Activated CD4-positive, alpha-beta T cell treated with anti-CD3 and anti-CD28 coated beads for 24 hours (primary cell): Measurements from ENCODE around the gene PHACTR2.
"Not testable (repeated sequence)": the region's sequence is repeated elsewhere in the genome, so short reads cannot be mapped to it uniquely, and the experiment has no call there.

Experiments used
- DNase-seq, 2 donors: peaks; one replicate each; pipeline ENCODE4 v3.0.0-alpha.2; 2020; ENCODE audit warnings: low read depth in 2 of 2

The PHACTR2 gene

DNA sequence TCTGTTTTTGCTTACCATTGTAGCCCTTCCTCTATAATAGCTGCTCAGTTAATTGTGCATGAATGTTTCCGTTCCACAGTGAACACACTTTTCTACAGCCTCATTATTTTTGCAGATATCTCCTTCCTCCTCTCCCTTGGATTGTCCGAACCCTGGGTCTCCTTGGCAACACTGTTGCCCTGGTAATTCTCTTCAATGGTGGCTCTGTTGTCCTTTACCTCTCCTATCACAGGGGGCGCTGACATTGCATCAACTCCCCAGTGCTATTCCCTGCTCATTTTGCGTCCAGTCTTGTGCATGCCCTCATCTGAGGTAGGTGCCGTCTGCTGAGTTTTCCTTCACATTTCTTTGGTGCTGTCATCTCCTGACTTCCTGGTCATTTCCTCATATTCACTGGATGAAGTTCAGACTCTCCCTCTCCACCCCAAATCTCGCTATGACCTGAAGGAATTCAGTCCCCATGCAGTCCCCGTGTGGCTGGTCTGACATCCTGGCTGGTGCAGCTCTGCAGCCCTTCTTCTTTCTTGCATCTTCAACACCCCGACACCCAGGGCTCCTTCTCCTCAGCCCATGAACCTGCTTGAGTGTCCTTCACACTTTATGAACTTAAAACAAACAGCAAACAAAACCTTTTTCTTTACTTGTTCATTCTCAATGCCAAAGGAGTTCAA lies 21.1 kb downstream of the PHACTR2 start:
- DNase-seq, result no peak

DNA sequence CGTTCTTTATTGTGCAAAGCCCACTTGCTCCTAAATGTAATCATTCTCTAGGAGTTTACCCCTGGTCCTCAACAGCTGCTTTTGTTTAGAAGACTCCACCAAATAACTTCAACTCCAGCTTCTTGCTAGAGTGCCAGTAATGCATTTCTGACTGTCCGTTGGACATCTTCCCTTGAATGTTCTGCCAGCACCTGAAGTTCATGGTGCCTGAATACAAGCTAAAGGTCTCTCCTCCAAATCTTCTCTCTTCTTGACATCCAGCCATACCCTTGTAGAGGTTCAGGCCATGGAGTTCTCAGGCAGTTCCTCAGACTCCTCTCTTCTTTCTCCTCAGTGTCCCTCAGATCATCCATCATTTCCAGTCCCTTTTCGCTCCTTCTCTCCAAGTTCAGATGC lies 21.7 kb downstream of the PHACTR2 start:
- DNase-seq, result no peak

DNA sequence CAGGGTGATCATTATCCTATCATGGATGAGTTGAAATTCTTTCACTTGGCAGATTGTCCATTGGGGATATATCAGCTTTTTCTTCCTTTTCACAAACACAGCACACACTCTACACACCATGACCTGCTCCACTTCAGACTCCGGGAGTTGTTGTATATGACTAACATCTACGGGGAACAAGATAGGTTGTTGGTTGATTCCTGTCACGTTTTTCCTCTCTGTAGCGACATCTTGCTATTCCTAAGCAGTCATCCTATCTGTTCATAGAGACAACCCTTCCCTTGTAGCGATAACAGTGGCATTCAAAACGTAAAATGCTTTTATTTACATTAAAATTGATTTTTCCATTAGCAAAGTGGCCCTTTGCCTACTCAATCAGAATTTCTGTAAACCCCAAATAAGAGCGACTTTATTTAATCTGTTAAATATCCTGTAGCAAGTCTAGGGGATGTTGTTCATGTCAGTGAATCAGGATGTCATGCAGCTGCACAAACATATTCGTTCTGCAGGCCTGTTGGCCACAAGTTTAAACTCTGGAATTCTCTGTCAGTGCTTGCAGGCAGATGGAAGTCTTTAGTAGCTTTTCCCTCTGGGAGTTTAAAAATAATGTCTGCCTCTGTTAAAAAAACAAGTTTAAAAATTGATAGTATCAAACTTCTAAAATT lies 23.1 kb downstream of the PHACTR2 start:
- no peak for DNase-seq

DNA sequence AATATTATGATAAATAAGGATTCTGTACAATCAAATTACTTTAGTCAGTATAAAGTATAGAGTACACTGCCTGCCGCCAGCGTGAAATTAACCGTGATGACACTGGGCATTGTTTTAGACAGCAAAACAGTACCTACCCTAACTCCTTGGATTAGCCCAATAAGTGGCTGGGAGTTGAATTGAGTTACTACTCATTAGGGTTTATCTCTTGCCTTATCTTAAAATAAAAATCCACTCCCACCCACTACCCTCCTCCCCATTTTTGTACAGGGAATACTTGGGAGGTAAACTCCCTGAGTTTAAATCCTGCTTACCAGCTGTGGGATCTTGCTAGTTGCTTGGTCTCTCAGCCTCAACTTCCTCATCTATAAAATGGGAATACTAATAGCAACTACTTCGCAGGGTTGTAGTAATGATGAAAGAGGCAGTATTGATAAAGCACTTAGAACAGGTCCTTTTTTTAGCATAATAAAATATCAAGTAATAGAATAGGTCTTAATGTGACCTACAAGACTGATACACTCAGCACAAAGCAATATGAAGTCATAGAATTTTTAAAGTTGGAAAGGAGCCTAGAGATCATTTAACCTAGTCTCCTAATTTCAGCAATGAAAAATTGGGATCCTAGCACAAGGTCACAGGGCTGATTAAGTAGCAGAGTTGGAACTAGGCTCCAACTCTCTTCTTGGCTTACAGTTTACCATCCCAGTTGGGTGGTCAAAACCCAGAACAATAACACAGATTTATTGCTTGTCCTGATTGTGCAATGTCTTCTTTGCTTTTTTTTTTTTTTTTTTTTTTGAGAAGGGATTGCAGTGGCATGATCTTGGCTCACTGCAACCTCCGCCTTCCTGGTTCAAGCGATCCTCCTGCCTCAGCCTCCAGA lies 23.8 kb downstream of the PHACTR2 start:
- DNase-seq, result no peak

DNA sequence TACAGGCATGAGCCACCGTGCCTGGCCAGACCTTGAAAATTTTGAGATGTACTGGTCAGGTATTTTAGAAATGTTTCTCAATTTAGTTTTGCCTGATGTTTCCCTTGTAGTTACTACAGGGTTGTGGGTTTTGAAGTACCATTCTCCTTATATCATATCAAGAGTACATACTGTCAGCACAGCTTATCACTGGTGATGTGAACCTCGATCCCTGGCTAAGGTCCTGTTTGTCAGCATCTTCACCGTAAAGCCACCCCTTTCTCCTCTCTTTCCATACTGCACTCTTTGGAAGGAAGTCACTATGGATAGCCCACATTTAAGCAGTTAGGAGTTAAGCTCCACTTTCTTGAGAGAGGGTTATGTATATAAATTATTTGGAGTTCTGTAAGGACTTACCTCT lies 27.8 kb downstream of the PHACTR2 start:
- no peak for DNase-seq

DNA sequence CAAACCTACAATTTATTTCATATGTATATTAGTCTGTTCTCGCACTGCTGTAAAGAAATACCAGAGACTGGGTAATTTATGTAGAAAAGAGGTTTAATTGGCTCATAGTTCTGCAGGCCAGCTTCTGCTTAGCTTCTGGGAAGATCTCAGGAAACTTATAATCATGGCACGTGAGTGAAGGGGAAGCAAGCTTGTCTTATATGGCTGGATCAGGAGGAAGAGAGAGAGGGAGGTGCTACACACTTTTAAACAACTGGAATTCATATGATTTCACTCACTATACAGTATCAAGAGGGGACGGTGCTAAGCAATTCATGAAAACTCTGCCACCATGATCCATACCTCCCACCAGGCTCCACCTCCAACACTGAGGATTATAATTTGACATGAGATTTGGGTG lies 29.9 kb downstream of the PHACTR2 start:
- DNase-seq, result no peak

DNA sequence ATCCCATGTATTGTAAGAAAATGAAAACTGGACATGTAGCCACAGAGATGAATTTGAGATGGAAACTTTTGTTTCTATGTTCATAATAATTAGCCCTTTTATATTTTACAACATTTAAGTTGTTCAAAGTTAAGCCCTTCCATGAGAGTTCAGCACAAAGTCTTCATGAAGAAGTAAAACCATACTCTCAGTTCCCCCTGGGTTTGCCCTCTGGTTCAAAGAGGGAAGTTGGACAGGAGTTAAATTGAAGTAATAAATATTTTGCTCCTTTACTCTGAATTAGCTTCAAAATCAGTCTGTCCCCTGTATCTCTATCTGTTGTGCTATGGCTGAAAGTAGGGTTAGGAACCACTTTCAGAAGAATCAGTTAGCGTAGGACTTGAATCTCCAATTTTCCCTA lies 31.1 kb downstream of the PHACTR2 start:
- no peak for DNase-seq

DNA sequence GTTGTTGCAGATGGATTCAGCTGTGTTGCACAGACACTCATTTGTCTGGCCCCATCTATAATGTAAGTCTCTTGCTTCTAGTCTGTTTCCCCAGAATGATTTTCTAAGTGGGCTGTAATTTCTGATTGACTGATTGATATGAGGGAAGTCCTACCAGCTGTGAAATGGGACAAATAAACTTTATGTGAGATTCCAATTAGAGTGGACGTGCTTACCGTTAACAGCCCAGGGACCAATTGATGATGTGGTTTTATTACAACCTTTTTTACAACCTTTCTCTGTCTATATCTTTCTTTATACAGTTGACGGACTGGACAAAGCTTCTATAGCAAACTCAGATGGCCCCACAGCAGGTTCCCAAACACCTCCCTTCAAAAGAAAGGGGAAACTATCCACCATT lies 33.9 kb downstream of the PHACTR2 start:
- DNase-seq, result no peak

DNA sequence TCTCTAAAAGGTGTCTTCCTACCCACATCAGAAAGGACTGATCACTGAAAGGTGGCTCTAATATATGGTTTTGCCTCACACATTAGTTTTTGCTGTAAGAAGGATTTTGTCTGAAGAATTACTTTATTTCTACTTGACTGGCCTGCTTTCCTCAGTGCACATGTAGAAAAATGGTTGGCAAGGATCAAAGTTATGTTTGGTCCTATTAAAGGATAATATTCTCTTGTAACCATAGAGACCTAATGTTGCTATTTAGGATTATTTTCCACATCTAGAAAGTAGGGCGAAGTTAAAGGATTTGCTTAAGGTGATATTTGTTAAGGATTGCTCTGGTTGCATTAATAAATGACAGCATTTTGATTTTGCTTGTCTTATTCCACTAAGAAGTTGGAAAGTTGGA lies 40.7 kb downstream of the PHACTR2 start:
- no peak for DNase-seq

DNA sequence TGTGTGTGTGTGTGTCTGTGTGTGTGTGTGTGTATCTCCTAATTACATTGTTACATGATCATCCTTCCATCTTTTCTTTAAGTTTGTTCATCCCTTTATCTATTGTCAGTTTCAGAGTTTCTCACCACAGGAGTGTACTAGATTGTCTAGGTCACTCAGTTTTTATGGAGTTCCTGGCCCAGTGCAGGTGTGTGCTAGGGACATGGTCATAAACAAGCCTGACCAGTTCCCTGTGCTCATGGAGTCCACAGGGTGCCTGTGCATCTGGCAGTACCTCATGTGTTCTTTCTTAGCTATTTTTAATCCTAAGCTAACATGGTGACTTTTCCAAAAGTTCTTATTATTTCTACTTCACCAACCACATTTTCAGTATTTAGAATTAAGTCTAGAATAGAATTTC lies 43.9 kb downstream of the PHACTR2 start:
- no peak for DNase-seq

DNA sequence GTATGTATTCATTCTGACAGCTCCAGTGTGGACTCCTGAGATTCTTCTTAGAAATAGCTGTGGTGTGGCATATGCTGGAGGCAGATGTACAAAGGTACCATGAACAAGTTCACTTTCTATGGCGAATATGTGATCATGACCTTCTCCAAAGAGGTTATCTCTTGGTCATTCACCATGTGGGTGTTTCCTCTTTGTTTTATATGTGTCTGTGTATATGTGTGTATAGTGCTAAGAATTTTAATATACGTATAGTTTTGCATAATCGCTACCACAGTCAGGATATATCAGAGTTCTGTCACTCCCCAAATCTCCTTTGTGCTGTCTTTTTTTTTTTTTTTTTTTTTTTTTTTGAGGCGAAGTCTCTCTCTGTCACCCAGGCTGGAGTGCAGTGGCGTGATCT lies 47.1 kb downstream of the PHACTR2 start:
- no peak for DNase-seq

DNA sequence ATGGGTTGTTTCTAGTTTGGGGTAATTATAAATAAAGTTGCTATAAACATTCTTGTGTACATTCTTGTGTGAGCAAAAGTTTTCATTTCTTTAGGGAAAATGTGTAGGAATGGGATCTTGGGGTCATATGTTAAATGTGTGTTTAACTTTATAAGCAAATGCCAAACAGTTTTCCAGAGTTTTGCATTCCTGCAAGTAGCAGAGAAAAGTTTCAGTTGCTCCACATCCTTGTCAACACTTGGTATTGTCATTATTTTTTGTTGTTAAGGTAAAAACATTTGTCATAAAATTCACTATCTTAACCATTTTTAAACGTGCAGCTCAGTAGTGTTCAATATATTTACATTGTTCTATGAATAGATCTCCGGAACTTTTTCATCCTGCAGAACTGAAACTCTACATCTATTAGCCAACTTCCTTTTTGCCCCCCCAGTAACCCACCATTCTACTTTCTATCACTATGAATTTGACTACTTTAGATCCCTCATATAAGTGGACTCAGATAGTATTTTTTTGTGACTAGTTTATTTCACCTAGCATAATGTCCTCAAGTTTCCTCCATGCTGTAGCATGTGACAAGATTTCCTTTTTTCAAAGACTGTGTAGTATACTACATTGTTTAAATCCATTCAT lies 48.4 kb downstream of the PHACTR2 start:
- DNase-seq, result no peak

DNA sequence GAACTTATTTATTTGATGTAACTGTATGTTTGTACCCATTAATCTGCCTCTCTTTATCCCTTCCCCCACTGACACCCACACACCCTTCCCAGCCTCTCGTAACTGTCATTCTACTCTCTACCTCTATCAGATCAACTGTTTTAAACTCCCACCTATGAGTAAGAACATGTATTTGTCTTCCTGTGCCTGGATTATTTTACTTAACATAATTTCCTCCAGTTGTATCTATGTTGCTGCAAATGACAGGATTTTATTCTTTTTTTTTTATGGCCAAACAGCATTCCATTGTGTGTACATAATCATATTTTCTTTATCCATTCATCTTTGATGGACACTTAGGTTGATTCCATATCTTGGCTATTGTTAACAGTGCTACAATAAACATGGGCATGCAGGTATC lies 49.3 kb downstream of the PHACTR2 start:
- no peak for DNase-seq

DNA sequence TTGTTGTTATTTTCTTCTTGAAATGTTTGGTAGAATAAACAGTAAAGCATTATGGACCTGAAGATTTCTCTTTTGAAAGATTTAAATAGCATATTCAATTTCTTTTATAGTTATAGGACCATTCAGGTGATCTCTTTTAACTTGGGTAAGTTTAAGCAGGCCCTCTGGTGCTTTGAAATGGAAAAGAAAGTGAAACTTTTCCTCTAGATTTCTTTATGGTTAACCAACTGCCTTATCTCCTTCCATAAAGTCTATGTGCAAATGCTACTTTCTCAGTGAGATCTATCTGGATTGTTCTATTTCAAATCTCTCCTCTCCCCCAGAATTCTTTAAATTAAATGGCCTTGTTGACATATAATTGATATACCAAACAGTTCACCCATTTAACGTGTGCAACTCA lies 54.0 kb downstream of the PHACTR2 start:
- no peak for DNase-seq

DNA sequence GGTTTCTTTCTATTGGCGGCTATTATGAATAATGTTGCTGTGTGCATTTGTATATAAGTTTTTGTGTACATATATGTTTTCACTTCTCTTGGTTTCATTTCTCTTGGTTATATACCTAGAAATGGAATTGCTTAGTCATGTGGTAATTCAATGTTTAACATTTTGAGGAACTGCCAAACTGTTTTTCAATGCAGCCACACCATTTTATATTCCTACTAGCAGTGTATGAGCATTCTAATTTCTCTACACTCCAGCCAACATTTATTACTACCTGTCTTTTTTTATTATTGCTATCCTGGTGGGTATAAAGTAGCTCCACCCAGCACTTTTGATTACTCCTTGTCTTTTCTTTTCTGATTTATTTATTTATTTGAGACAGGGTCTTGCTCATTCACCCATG lies 54.8 kb downstream of the PHACTR2 start:
- no peak for DNase-seq

DNA sequence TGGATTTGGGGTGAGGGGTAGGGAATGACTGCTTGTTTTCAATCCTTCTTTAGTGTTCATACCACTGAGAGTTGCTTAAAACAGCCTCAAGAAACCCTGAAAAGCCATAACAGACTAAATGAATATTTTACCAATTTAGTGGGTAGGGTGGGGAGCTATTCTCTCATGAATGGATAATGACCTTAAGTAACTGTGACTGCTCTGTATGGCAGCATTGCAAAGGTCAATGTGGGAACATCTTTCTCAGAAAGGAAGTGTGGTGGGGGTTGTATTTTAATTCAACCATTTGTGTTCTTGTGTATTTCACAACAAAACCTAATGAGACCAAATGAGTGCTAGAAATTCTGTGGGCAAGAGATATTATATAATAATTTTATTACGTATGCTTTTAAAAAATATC lies 55.7 kb downstream of the PHACTR2 start:
- DNase-seq, result no peak

DNA sequence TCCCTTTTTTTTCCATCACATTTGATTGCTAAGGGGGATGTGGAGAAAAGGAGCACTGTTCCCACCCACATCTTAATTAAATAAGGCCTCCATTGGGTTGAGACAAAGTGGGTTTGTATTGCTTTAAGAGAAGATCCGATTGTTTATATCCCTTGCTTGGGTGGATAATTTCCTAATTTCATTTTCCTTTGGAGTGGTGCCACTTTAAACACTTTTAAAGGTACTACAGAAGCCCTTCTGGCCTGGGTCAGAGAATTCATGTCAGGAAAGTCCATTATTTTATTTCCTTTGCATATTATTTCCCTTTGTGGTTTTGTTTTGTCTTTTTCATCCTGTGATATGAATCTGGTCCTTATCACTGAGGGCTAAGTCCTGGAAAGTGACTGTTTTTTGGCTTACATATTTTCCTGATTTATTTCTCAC lies 56.9 kb downstream of the PHACTR2 start:
- no peak for DNase-seq

DNA sequence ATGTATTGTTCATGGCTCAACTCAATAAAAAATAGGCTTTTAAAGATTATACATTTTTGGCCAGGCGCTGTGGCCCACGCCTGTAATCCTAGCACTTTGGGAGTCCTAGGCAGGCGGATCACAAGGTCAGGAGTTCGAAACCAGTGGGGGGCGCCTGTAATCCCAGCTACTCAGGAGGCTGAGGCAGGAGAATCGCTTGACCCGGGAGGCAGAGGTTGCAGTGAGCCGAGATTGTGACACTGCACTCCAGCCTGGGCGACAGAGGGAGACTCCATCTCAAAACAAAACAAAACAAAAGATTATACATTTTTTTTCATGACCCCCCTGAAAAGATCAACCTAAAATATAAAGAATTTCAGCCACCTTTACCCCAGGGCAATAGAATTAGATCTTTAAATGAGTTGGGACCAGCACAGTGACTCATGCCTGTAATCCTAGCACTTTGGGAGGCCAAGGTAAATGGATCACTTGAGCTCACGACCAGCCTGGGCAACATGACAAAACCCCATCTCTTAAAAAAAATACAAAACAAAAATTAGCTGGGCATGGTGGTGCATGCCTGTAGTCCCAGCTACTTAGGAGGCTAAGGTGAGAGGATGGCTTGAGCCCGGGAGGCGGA lies 60.4 kb downstream of the PHACTR2 start:
- not testable (repeated sequence) for DNase-seq

DNA sequence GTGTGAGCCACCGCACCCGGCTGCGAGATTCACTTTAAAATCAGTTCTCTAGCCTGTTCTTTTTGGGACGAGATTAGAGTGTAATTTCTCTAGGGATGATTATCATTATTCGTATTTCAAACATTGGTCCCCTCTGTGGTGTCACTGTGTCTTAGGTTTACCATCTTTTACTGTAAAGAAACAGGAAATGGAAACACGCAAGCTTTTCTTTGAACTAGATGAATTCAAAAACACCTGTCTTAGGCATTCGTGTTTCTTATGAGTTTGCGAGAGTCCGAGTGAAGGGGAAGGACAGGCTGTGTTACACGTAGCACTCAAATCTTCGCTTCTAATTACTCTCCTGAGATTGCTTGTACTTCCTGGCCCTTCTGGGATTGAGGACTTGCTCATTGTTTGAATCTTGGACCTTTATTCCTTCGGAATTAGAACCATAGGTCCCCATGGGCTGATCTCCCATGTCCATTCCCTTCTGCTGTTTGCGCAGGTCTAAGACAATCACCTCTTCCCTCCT lies 61.6 kb downstream of the PHACTR2 start:
- no peak for DNase-seq

DNA sequence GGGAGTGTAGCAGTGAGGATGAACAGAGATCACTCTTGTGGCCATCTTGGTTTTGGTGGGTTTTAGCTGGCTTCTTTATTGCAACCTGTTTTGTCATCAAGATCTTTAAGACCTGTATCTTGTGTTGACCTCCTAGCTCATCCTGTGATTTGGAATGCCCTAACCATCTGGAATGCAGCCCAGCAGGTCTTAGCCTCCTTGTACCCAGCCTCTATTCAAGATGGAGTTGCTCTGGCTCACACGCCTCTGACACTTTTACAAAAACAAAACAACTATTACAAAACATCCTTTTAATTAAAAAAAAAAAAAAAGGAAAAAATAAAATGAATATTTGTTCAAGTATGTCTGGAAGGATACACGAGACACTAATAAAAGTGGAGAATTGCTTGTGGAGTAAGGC lies 62.4 kb downstream of the PHACTR2 start:
- DNase-seq, result no peak

DNA sequence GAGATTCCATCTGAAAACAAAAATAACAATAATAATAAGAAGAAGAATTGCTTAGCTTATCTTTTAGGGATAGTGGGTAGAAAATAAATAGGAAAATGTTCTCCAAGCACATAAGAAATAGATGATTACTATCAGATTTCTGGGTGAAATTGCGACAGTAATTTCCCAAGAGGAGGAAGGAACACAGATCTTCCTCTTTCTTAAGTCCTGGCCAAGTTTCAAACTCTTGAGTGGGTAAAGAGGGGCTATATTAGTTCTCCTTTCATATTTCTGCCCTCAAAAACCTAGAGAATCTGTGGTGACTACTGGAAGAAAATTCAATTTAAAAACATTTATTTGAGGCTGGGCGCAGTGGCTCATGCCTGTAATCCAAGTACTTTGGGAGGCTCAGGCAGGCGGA lies 63.7 kb downstream of the PHACTR2 start:
- no peak for DNase-seq
